K562 (cell line): ENCODE data around the gene HIVEP2. TPM values are rescaled to one million over a fixed set of nuclear protein-coding genes. Genes with fewer than 3 reads are reported as not detected.

Experiments used
- ATF1 ChIP-seq, 2 experiments: fragments of 450-650 bp in 1 of 2; IDR thresholded peaks; 2 replicates each; pipeline ENCODE4 v1.6.1; 2016; ENCODE audit warnings: missing compliant biosample characterization in 1 of 2, missing genetic modification characterization in 1 of 2
- CLOCK ChIP-seq: fragments of 250-450 bp; sonication (Bioruptor Pico); IDR thresholded peaks from 2 replicates; pipeline ENCODE4 v1.4.0; 2020; ENCODE audit warnings: mild to moderate bottlenecking, moderate library complexity, borderline replicate concordance
- GATAD2A ChIP-seq: fragments of 450-650 bp; IDR thresholded peaks from 2 replicates; pipeline ENCODE4 v1.6.1; 2017
- ZBTB5 ChIP-seq: fragments of 450-650 bp; IDR thresholded peaks from 2 replicates; pipeline ENCODE4 v1.6.1; 2017; ENCODE audit warnings: antibody characterized with exemption
- ZNF431 ChIP-seq: sonication (generic); formaldehyde crosslinking; IDR thresholded peaks from 2 replicates; pipeline ENCODE4 v1.8.0; 2022; ENCODE audit warnings: mild to moderate bottlenecking, missing genetic modification reagents
- ZNF717 ChIP-seq: fragments of 250-450 bp; sonication (Bioruptor Pico); IDR thresholded peaks from 2 replicates; pipeline ENCODE4 v1.5.0; 2021
- polyA plus RNA-seq, 8 experiments: library from polyadenylated mRNA; depleted of rRNA in 4 of 8; stranded (reverse) in 5 of 8; unstranded in 3 of 8; fragments of >200 nt; fragmentation: Nextera tagmentation in 2 of 8; fragmentation: Illumina TruSeq in 1 of 8; extraction: Ambion mirVana in 2 of 8; extraction: Trizol in 1 of 8; gene quantifications; 2 replicates each; pipeline versions ENCODE4 v1.2.1 to v1.2.3, GENCODE V29; 2011 to 2014; ENCODE audit warnings: inconsistent platforms in 1 of 8, missing spikeins in 1 of 8
- total RNA-seq, 7 experiments: library from RNA; depleted of rRNA in 6 of 7; stranded (reverse); fragments of >200 nt in 6 of 7; fragmentation: Illumina TruSeq in 2 of 7; extraction: Trizol in 2 of 7; gene quantifications; 2 replicates each; pipeline versions ENCODE4 v1.2.1 to v1.2.3, GENCODE V29; 2011 to 2021; ENCODE audit warnings: low replicate concordance in 1 of 7
- TF ChIP-seq, protein P1 (sequence below): fragments of 250-450 bp; sonication (Bioruptor Pico); IDR thresholded peaks from 2 replicates; pipeline ENCODE4 v1.5.0; 2021
- TF ChIP-seq, protein P2 (sequence below): fragments of 450-650 bp; IDR thresholded peaks from 2 replicates; pipeline ENCODE4 v1.6.1; 2016; ENCODE audit warnings: mild to moderate bottlenecking, moderate library complexity
- TF ChIP-seq, protein P3 (sequence below): IDR thresholded peaks from 2 replicates; pipeline ENCODE4 v1.6.1; 2016; ENCODE audit warnings: missing genetic modification characterization, missing compliant biosample characterization

HIVEP2 gene
- total and polyA plus RNA-seq, 9 of the 15 experiments (the other 6 are each of a cell fraction or from before 2014, with no cell fraction given), result under 0.01 to 1.2 (median 0.31) TPM

DNA sequence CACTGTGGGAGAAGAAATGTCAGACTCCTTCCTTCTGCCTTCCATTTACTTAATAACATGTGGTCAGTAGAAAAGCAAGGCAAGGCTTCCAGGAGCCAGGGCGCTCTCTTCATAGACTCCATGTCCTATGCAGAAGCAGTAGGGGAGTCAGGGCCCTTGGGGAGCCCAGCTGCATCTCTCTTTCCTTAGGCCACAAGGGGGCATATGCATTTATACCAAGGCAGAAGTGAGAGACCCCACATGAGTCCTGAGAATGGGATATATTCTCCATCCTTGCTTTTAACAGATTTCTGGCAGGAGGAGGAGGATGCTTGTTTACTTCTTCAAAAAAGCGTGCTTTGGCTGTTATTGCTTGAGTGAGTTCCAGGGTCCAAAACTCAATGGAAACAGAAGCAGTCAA lies 198.5 kb downstream of the HIVEP2 start (continued):
- TF ChIP-seq CLOCK (CRISPR knock-in tag), result no peak
- TF ChIP-seq ZNF431 (CRISPR knock-in tag), result no peak
- no peak for TF ChIP-seq ATF1 (CRISPR knock-in tag; IDR thresholded peaks at IDR 0.05)
- no peak for TF ChIP-seq ATF1 (tag; IDR thresholded peaks at IDR 0.05)
- TF ChIP-seq, protein P1, sequence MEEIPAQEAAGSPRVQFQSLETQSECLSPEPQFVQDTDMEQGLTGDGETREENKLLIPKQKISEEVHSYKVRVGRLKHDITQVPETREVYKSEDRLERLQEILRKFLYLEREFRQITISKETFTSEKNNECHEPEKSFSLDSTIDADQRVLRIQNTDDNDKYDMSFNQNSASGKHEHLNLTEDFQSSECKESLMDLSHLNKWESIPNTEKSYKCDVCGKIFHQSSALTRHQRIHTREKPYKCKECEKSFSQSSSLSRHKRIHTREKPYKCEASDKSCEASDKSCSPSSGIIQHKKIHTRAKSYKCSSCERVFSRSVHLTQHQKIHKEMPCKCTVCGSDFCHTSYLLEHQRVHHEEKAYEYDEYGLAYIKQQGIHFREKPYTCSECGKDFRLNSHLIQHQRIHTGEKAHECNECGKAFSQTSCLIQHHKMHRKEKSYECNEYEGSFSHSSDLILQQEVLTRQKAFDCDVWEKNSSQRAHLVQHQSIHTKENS (CRISPR knock-in tag), result no peak
- no peak for TF ChIP-seq ZBTB5
- TF ChIP-seq, protein P2, sequence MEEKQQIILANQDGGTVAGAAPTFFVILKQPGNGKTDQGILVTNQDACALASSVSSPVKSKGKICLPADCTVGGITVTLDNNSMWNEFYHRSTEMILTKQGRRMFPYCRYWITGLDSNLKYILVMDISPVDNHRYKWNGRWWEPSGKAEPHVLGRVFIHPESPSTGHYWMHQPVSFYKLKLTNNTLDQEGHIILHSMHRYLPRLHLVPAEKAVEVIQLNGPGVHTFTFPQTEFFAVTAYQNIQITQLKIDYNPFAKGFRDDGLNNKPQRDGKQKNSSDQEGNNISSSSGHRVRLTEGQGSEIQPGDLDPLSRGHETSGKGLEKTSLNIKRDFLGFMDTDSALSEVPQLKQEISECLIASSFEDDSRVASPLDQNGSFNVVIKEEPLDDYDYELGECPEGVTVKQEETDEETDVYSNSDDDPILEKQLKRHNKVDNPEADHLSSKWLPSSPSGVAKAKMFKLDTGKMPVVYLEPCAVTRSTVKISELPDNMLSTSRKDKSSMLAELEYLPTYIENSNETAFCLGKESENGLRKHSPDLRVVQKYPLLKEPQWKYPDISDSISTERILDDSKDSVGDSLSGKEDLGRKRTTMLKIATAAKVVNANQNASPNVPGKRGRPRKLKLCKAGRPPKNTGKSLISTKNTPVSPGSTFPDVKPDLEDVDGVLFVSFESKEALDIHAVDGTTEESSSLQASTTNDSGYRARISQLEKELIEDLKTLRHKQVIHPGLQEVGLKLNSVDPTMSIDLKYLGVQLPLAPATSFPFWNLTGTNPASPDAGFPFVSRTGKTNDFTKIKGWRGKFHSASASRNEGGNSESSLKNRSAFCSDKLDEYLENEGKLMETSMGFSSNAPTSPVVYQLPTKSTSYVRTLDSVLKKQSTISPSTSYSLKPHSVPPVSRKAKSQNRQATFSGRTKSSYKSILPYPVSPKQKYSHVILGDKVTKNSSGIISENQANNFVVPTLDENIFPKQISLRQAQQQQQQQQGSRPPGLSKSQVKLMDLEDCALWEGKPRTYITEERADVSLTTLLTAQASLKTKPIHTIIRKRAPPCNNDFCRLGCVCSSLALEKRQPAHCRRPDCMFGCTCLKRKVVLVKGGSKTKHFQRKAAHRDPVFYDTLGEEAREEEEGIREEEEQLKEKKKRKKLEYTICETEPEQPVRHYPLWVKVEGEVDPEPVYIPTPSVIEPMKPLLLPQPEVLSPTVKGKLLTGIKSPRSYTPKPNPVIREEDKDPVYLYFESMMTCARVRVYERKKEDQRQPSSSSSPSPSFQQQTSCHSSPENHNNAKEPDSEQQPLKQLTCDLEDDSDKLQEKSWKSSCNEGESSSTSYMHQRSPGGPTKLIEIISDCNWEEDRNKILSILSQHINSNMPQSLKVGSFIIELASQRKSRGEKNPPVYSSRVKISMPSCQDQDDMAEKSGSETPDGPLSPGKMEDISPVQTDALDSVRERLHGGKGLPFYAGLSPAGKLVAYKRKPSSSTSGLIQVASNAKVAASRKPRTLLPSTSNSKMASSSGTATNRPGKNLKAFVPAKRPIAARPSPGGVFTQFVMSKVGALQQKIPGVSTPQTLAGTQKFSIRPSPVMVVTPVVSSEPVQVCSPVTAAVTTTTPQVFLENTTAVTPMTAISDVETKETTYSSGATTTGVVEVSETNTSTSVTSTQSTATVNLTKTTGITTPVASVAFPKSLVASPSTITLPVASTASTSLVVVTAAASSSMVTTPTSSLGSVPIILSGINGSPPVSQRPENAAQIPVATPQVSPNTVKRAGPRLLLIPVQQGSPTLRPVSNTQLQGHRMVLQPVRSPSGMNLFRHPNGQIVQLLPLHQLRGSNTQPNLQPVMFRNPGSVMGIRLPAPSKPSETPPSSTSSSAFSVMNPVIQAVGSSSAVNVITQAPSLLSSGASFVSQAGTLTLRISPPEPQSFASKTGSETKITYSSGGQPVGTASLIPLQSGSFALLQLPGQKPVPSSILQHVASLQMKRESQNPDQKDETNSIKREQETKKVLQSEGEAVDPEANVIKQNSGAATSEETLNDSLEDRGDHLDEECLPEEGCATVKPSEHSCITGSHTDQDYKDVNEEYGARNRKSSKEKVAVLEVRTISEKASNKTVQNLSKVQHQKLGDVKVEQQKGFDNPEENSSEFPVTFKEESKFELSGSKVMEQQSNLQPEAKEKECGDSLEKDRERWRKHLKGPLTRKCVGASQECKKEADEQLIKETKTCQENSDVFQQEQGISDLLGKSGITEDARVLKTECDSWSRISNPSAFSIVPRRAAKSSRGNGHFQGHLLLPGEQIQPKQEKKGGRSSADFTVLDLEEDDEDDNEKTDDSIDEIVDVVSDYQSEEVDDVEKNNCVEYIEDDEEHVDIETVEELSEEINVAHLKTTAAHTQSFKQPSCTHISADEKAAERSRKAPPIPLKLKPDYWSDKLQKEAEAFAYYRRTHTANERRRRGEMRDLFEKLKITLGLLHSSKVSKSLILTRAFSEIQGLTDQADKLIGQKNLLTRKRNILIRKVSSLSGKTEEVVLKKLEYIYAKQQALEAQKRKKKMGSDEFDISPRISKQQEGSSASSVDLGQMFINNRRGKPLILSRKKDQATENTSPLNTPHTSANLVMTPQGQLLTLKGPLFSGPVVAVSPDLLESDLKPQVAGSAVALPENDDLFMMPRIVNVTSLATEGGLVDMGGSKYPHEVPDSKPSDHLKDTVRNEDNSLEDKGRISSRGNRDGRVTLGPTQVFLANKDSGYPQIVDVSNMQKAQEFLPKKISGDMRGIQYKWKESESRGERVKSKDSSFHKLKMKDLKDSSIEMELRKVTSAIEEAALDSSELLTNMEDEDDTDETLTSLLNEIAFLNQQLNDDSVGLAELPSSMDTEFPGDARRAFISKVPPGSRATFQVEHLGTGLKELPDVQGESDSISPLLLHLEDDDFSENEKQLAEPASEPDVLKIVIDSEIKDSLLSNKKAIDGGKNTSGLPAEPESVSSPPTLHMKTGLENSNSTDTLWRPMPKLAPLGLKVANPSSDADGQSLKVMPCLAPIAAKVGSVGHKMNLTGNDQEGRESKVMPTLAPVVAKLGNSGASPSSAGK, result no peak
- TF ChIP-seq ZNF717 (CRISPR knock-in tag), result no peak
- TF ChIP-seq, protein P3, sequence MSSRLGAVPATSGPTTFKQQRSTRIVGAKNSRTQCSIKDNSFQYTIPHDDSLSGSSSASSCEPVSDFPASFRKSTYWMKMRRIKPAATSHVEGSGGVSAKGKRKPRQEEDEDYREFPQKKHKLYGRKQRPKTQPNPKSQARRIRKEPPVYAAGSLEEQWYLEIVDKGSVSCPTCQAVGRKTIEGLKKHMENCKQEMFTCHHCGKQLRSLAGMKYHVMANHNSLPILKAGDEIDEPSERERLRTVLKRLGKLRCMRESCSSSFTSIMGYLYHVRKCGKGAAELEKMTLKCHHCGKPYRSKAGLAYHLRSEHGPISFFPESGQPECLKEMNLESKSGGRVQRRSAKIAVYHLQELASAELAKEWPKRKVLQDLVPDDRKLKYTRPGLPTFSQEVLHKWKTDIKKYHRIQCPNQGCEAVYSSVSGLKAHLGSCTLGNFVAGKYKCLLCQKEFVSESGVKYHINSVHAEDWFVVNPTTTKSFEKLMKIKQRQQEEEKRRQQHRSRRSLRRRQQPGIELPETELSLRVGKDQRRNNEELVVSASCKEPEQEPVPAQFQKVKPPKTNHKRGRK (tag), result no peak
- TF ChIP-seq GATAD2A, result no peak
